NCI-H510A treated with DMSO at 0.1 percent for 48 hours (cell line): Measurements from ENCODE around the gene LSM2.
A peak's percentile ranks its signal among the peaks of the same experiment; 100 is the strongest.
"Not testable (repeated sequence)": the region's sequence is repeated elsewhere in the genome, so short reads cannot be mapped to it uniquely, and the experiment has no call there.

Experiments used
- DNase-seq: peaks from one replicate; lab custom pipeline; 2025; lab: John Stamatoyannopoulos, UW

The LSM2 gene

DNA sequence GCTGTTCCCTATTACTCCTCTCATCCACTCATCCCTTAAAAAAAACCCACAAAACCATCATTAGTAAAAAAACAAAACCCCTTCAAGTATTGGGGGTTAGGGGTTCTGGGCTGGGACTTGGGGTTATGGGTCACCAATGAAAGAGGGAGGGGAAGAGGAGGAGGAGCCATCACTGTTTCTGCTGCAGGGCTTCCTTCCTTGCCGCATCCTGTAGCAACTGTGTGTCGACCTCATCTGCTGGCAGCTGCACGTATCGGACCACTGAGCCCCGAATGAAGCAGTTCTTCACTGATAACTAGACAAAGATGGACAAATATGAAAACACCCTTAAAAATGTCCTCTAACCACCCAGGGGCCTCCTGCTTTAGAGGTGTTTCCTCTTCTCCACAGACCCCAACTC is 9.2 kb downstream of the LSM2 start:
- DNase-seq = no peak

DNA sequence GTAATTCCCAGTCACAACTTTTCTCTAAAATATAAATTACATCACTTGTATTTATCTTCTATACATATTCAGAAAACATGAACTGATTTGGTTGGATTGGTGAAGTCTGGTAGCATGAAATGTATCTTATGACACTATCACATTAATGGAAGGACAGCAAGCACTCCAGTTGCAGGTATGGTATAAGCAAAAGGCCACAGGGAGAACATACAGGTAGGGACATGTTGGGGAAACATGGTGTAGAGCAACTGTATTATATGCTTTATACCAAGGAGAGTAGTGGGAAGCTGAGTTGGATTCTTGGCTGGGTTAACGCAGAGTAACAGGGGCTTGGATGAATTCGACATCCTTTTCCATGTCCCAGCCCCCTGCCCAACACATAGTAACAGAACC is 9.8 kb downstream of the LSM2 start:
- DNase-seq = no peak

GRCh38 chr6:31795616-31796298 is 11.0 kb downstream of the LSM2 start, which contains the start of gene VARS1:
Gene VARS1 (minus strand): TSS chr6:31795752. CDS start chr6:31795217, 535 bp downstream.
- peak; percentile 95 for DNase-seq

GRCh38 chr6:31794866-31795615 is 11.7 kb downstream of the LSM2 start:
- DNase-seq = no peak

- no peak for DNase-seq
These were observed 12.4 kb downstream of the LSM2 start for GRCh38 chr6:31794294-31794865.

DNA sequence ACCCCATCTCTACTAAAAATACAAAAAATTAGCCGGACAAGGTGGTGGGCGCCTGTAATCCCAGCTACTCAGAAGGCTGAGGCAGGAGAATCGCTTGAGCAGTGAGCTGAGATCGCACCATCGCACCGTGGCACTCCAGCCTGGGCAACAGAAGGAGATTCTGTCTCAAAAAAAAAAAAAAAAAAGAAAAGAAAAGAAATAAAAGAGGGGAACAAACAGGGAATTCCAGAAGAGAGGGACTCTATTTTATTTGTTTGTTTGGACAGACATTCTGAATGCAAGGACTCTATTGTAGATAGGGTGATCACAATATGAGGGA is 12.9 kb downstream of the LSM2 start:
- not testable (repeated sequence) for DNase-seq

GRCh38 chr6:31792761-31793171 is 14.0 kb downstream of the LSM2 start:
- no peak for DNase-seq

- no peak for DNase-seq
These were observed 14.7 kb downstream of the LSM2 start for GRCh38 chr6:31792090-31792374.

DNA sequence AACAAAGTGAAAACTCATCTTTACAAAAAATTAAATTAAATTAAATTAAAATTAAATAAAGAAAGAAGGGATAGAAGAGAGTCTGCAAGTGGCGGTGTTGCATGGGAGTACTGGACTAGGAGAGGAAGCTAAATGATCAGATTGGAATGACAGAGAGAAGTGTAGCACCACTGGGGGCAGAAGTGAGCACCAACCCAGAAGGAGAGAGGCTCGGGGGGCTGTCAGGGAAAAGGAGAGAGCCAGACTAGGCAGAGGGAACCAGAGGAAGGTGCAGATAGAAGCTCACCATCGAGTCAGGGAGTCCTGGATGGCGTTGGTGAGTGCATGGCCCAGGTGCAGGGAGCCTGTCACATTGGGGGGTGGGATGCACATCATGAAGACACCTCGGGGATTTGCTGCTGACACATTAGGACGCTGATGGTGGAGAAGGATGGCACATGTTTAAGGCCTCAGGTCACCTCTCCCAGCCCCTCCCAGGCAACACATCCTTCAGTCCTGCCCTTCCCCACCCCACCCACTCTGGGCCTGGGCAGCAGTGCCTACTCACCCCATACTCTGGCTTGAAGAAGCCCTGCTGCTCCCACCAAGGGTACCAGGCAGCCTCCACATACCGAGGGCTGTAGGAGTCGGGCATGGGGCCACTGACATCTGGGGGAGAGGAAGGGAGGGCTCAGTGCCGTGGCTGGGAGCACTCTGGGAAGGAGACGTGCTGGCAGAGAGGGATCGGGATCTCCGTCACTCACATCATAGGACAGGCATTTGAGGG is 15.3 kb downstream of the LSM2 start:
- DNase-seq = peak; percentile 64

DNA sequence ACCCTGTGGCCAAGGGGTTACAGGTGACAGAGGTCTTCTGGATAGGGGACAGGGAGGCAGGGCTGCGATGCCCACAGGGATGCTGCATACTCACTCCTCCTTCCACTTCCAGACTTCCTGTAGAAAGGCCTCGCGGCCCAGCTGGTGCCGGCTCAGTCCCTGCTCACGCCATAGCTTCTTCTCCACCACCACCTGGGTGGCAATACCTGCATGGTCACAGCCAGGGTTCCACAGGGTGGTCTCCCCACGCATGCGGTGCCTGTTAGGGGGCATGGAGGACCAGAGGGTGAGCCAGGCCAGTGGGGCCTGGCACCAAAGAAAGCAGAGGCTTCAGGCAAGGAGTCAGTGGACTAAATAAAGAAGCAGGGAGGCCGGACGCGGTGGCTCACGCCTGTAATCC is 21.3 kb downstream of the LSM2 start:
- DNase-seq = no peak

- no peak for DNase-seq
These were observed 22.5 kb downstream of the LSM2 start for GRCh38 chr6:31784098-31784925.

DNA sequence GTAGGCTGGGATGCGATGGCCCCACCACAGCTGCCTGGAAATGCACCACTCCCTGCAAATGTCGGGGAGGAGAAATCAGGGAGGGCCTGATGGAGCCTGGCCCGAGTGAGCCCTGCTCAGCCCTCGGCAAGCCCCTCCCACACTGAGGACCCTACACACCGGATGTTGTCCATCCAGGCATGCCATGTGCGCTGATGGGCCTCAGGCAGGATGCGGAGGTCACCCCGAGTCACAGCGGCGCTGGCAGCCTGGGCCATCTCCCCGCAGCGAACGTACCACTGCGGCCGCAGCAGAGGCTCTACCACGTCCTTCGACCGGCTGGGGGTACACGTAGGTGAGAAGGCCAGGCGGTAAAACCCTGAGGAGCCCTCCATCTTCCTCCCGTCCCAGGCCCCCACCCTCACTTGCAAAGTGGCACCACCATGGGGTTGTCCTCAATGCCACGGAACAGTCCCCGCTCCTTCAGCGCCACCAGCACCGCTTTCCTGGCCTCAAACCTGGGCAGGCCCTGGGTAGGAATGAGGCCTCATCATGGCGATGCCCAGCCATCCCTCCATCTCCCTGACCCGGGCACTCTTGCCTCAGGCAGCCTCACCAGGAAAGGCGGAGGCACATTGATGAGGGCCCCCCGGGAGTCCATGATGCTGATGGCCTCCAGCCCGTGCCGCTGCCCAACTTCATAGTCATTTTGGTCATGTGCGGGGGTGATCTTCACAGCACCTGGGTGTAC is 24.5 kb downstream of the LSM2 start:
- DNase-seq = no peak

- no peak for DNase-seq
These were observed 25.3 kb downstream of the LSM2 start for GRCh38 chr6:31781244-31782125.

GRCh38 chr6:31780507-31781243 is 26.1 kb downstream of the LSM2 start:
- DNase-seq = no peak

DNA sequence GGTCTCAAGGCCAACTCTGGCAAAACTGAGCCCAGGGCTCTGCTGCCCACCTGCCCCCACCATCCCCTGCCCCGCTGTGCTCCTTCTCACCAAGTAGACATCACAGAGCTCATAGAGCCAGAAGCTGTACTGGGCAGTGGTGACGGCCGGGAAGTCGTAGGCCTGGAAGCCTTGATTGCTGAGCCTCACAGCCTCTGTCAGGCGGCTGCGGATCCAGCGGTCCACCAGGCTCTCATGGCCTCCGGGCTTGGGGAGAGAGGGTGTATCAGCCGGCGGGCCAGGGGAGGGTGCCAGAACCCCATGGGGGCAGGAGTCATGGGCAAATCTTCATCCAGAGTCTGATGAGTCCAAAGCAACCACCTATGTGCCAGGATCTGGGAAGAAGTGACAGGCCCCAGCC is 26.9 kb downstream of the LSM2 start:
- no peak for DNase-seq

DNA sequence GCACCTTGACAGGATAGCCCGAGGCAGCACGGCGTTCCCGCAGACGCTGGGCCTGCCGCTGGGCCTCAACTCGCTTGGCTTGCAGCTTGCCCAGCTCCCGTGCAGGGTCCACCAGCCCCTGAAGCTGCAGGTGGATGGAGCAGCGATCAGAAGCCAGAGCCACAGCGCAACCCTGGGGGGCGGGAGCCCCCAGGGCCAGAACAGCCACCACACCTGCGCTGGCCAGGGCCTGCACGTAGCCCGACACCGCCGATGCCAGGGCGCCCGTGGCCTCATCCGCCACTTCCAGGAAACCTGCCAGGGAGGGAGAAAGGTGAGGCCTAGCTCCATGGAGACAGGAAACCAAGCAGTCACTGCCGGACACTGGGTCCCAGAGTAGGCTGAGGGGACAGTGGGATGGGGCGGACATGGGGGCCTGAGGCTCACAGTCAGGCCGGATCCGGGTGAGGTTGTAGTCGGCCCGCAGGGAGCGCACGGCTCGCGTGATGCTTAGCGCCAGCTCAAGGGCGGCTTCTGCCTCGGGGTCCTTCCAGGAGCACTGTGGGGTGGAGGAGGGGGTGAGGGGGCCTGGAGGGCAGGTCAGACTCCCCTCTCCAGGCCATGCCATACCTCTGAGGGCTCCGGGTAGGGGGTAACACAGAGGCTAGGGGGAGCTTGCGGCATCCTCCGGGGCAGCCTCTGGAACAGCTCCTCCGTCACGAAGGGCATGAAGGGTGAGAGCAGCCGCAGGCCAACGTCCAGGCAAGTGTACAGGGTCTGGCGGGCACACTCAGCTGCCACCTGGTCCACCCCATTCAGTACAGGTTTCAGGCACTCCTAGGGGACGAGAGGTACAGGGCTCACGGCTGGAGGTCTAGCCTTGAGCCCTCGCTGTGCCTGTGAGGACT is 27.5 kb downstream of the LSM2 start:
- DNase-seq = no peak

DNA sequence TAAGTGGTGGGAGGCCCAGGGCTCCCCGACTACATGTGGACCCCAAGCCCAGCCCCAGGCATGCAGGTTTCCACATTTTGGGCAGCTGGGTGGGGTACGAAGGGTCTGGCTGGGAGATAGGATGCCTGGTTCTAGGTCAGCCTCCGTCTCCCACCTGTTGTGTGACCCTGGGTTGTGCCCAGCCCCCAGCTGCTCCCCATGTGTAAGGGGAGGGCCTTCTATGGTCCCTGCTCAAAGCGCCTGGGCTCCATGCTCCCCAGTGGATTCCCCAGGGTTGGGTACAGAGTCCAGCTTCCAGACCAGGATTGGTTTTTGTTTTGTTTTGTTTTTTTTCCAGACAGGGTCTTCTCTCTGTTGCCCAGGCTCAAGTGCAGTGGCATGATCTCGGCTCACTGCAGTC is 28.6 kb downstream of the LSM2 start:
- DNase-seq = no peak

DNA sequence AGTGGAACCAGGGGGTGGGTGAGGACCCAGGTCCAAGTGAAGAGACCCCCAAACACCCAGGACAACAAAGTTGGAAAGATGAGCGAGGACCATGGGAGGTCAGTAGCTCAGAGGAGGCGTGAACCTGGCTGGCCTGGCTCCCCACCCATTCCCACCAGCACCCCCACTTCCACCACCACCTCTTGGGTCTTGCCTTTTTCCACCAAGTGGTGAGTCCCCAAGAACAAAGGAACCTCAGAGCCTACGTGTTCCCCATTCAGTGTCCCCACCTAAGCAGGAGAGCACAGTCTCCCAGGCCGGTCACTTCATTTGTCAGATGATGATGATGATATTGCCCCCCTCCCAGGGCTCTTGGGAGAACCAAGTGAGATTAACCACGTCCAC is 29.1 kb downstream of the LSM2 start:
- DNase-seq = no peak
